ENCODE measurements around the gene EFNA2. TPM values are rescaled to one million over a fixed set of nuclear protein-coding genes. Genes with fewer than 3 reads are reported as not detected.
A peak's percentile ranks its signal among the peaks of the same experiment; 100 is the strongest.

The EFNA2 gene
- total RNA-seq, 2 experiments from 2014 or later: not detected

DNA sequence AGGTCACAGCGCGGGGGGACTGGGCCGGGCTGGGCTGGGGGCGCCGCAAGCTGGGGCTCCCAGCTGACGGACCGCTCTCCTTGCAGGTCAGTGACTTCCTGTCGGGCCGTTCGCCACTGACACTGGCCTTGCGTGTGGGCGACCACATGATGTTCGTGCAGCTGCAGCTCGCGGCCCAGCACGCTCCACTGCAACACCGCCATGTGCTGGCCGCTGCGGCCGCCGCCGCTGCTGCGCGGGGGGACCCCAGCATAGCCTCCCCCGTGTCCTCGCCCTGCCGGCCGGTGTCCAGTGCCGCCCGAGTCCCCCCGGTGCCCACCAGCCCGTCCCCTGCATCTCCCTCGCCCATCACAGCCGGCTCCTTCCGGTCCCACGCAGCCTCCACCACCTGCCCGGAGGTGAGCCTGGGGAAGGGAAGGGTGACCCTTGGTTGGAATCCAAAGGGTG is 31.6 kb upstream of the EFNA2 start:
- Mint-ChIP-seq H3K9me3 (no peaks in the 10 kb centered on the region), H3K36me3 (ENCODE audit: low read depth) (peaks cover 63% of the 10 kb centered on the region), H3K27me3 (no peaks in the 10 kb centered on the region), H3K27ac (peak overlapping the region; percentile 71), H3K4me1 (ENCODE audit: low read depth) (peaks cover 29% of the 10 kb centered on the region), H3K4me3 (peak overlapping the region; percentile 72)
- peaks cover 55% of the 10 kb centered on the region for H3K36me3 ChIP-seq (ENCODE audit: insufficient read depth, low read length)
- ATAC-seq (ENCODE audit: poor library complexity) (no peak), DNase-seq (no peak)
- peak overlapping the region; percentile 22 to 87 for H3K27ac ChIP-seq (ENCODE audit: low read depth in 1 of 2, low read length in 2 of 2)
- no peaks in the 10 kb centered on the region for H3K9me3 ChIP-seq (ENCODE audit: control insufficient read depth in 1 of 2, insufficient read depth in 1 of 2, low read length in 2 of 2)
- intact Hi-C loops (cut with DNase I, micrococcal nuclease): loop anchor here in 1 of 2 experiments (5.0 kb wide), 1 partner anchor 177 kb away; no protein-coding TSS in a partner anchor
- ChIA-PET CTCF (interaction anchor here (1.8 kb wide), 1 partner anchor 10 kb away, joined by 19 read pairs; no protein-coding TSS in a partner anchor), POLR2A (interaction anchor here (1.8 to 3.7 kb wide), 2 partner anchors 10 to 11 kb away, joined by 23 to 193 read pairs; partner anchors contain the start of gene CIRBP)
- no peak overlapping the region for H3K4me3 ChIP-seq (ENCODE audit: low read length)
- H3K27me3 ChIP-seq (ENCODE audit: control insufficient read depth in 1 of 2, insufficient read depth in 2 of 2, low read length in 2 of 2): no peaks in the 10 kb centered on the region
- TF ChIP-seq, protein P1, sequence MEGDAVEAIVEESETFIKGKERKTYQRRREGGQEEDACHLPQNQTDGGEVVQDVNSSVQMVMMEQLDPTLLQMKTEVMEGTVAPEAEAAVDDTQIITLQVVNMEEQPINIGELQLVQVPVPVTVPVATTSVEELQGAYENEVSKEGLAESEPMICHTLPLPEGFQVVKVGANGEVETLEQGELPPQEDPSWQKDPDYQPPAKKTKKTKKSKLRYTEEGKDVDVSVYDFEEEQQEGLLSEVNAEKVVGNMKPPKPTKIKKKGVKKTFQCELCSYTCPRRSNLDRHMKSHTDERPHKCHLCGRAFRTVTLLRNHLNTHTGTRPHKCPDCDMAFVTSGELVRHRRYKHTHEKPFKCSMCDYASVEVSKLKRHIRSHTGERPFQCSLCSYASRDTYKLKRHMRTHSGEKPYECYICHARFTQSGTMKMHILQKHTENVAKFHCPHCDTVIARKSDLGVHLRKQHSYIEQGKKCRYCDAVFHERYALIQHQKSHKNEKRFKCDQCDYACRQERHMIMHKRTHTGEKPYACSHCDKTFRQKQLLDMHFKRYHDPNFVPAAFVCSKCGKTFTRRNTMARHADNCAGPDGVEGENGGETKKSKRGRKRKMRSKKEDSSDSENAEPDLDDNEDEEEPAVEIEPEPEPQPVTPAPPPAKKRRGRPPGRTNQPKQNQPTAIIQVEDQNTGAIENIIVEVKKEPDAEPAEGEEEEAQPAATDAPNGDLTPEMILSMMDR (IDR thresholded peaks at IDR 0.05): no peak
- H3K4me1 ChIP-seq (ENCODE audit: insufficient read depth, low read length): peaks cover 79% of the 10 kb centered on the region

DNA sequence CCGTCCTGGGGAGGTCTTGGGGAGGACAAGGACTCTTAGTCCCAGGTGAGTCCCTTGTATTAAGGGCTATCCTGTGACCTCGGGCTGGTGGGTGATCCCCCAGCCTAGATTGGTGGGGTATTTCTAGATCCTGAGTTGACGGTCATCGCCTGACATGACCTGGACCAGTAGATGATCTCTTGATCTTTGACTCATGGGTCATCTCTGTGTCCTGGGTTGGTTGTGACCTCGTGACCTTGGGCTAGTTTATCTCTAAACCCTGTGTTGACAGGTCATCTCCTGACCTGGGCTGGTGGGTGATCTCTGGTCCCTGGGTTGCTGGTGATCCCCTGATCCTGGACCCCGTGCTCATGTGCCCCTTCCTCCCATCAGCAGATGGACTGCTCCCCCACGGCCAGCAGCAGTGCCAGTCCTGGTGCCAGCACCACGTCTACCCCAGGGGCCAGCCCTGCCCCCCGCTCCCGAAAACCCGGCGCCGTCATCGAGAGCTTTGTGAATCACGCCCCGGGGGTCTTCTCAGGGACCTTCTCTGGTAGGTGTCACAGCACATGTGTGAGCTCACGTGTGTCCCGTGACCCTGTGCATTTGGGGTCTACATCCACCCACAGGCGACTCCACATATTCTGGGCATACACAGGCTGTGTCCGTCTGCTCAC is 31.0 kb upstream of the EFNA2 start:
- CTCF ChIA-PET: interaction anchor here (1.1 to 2.4 kb wide), 2 partner anchors 10 to 12 kb away, joined by 3 to 12 read pairs; no protein-coding TSS in a partner anchor
- peaks cover 55% of the 10 kb centered on the region for H3K36me3 ChIP-seq (ENCODE audit: insufficient read depth, low read length)

More for the DNA sequence above, 31.0 kb upstream of the EFNA2 start:
- no peaks in the 10 kb centered on the region for H3K9me3 ChIP-seq (ENCODE audit: control insufficient read depth in 1 of 2, insufficient read depth in 1 of 2, low read length in 2 of 2)
- no peak overlapping the region for H3K4me3 ChIP-seq (ENCODE audit: low read length)
- Mint-ChIP-seq H3K27me3 (no peaks in the 10 kb centered on the region), H3K4me1 (ENCODE audit: low read depth) (peaks cover 35% of the 10 kb centered on the region), H3K36me3 (ENCODE audit: low read depth) (peaks cover 65% of the 10 kb centered on the region), H3K9me3 (no peaks in the 10 kb centered on the region), H3K27ac (peak overlapping the region; percentile 71), H3K4me3 (peak overlapping the region; percentile 72)
- TF ChIP-seq, protein P1 (IDR thresholded peaks at IDR 0.05): no peak
- POLR2A ChIA-PET: interaction anchor here (3.7 to 7.1 kb wide), 2 partner anchors 10 to 14 kb away, joined by 117 to 193 read pairs; partner anchors contain the start of gene CIRBP
- H3K27me3 ChIP-seq (ENCODE audit: control insufficient read depth in 1 of 2, insufficient read depth in 2 of 2, low read length in 2 of 2): no peaks in the 10 kb centered on the region
- no peak for DNase-seq
- ATAC-seq (ENCODE audit: poor library complexity): no peak
- H3K27ac ChIP-seq (ENCODE audit: low read depth in 1 of 2, low read length in 2 of 2): peak overlapping the region; percentile 22 to 87
- peaks cover 85% of the 10 kb centered on the region for H3K4me1 ChIP-seq (ENCODE audit: insufficient read depth, low read length)
- intact Hi-C loops (cut with DNase I, micrococcal nuclease): loop anchor here in 1 of 2 experiments (5.0 kb wide), 1 partner anchor 177 kb away; no protein-coding TSS in a partner anchor
